Smooth muscle cell (in vitro differentiated cells): ENCODE results near the gene NTRK3. TPM values are rescaled to one million over a fixed set of nuclear protein-coding genes. Genes with fewer than 3 reads are reported as not detected.

Experiments used
- DNase-seq: peaks from one replicate; lab custom pipeline; 2025; ENCODE audit not compliant: unreplicated experiment; lab: John Stamatoyannopoulos, UW
- H2AFZ ChIP-seq: fragments of 200-600 bp; sonication (generic); 2 replicates; pipeline ENCODE4 v1.6.0; 2016; ENCODE audit warnings: antibody characterized with exemption, low read depth, mild to moderate bottlenecking
- H3F3A ChIP-seq: fragments of 200-600 bp; sonication (generic); 2 replicates; pipeline ENCODE4 v1.6.0; 2017; ENCODE audit warnings: antibody characterized with exemption, low read depth
- H3K27ac ChIP-seq: fragments of 200-600 bp; sonication (generic); 2 replicates; pipeline ENCODE4 v1.5.1; 2016; ENCODE audit warnings: low read depth, mild to moderate bottlenecking
- H3K27me3 ChIP-seq: fragments of 200-600 bp; sonication (generic); 2 replicates; pipeline ENCODE4 v1.6.1; 2016; ENCODE audit warnings: low read depth, mild to moderate bottlenecking
- H3K36me3 ChIP-seq: fragments of 200-600 bp; sonication (generic); 2 replicates; pipeline ENCODE4 v1.5.1; 2016; ENCODE audit warnings: low read depth
- H3K4me1 ChIP-seq: fragments of 200-600 bp; sonication (generic); 2 replicates; pipeline ENCODE4 v1.5.1; 2016; ENCODE audit warnings: low read depth
- H3K4me2 ChIP-seq: fragments of 200-600 bp; sonication (generic); 2 replicates; pipeline ENCODE4 v1.6.0; 2016; ENCODE audit warnings: mild to moderate bottlenecking
- H3K4me3 ChIP-seq: fragments of 200-600 bp; sonication (generic); 2 replicates; pipeline ENCODE4 v1.5.1; 2016; ENCODE audit warnings: mild to moderate bottlenecking
- H3K79me2 ChIP-seq: fragments of 200-600 bp; sonication (generic); 2 replicates; pipeline ENCODE4 v1.6.0; 2016; ENCODE audit warnings: low read depth, mild to moderate bottlenecking
- H3K9ac ChIP-seq: fragments of 200-600 bp; sonication (generic); 2 replicates; pipeline ENCODE4 v1.6.0; 2016; ENCODE audit warnings: low read depth
- H3K9me3 ChIP-seq: fragments of 200-600 bp; sonication (generic); replicated peaks from 2 replicates; pipeline ENCODE4 v1.5.1; 2016; ENCODE audit warnings: low read depth
- H4K20me1 ChIP-seq: fragments of 200-600 bp; sonication (generic); 2 replicates; pipeline ENCODE4 v1.6.0; 2016; ENCODE audit warnings: low read depth
- WGBS: methylation state at CpG from one replicate; pipeline ENCODE4 v1.1.7; 2016; ENCODE audit warnings: low lambda C conversion rate; 5-methylcytosine and 5-hydroxymethylcytosine counted together
- polyA plus RNA-seq: library from polyadenylated mRNA; unstranded; fragments of >200 nt; fragmentation: Nextera tagmentation; extraction: Ambion mirVana; gene quantifications from 2 replicates; pipeline ENCODE4 v1.2.1, GENCODE V29; 2016
- total RNA-seq: library from RNA; depleted of rRNA; stranded (reverse); fragments of >200 nt; gene quantifications from 2 replicates; pipeline ENCODE4 v1.2.3, GENCODE V29; 2014
- TF ChIP-seq, protein P1 (sequence below): fragments of 200-600 bp; sonication (generic); IDR thresholded peaks from 2 replicates; pipeline ENCODE4 v1.5.1; 2017; ENCODE audit warnings: borderline replicate concordance, mild to moderate bottlenecking, antibody characterized with exemption; ENCODE audit not compliant: insufficient read depth, poor library complexity, severe bottlenecking

Gene NTRK3
- total and polyA plus RNA-seq, 2 experiments from 2014 or later = 3.3 to 3.5 TPM

GRCh38 chr15:88181613-88182012 lies 74.9 kb downstream of the NTRK3 start:
- no peaks in the 10 kb centered on the region for H4K20me1 ChIP-seq
- no peaks in the 10 kb centered on the region for H3K79me2 ChIP-seq
- TF ChIP-seq, protein P1, sequence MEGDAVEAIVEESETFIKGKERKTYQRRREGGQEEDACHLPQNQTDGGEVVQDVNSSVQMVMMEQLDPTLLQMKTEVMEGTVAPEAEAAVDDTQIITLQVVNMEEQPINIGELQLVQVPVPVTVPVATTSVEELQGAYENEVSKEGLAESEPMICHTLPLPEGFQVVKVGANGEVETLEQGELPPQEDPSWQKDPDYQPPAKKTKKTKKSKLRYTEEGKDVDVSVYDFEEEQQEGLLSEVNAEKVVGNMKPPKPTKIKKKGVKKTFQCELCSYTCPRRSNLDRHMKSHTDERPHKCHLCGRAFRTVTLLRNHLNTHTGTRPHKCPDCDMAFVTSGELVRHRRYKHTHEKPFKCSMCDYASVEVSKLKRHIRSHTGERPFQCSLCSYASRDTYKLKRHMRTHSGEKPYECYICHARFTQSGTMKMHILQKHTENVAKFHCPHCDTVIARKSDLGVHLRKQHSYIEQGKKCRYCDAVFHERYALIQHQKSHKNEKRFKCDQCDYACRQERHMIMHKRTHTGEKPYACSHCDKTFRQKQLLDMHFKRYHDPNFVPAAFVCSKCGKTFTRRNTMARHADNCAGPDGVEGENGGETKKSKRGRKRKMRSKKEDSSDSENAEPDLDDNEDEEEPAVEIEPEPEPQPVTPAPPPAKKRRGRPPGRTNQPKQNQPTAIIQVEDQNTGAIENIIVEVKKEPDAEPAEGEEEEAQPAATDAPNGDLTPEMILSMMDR = no peak
- no peaks in the 10 kb centered on the region for H3K9me3 ChIP-seq
- no peak overlapping the region for H3K9ac ChIP-seq
- no peak for DNase-seq
- H2AFZ ChIP-seq = no peak overlapping the region
- H3F3A ChIP-seq = no peaks in the 10 kb centered on the region
- H3K4me3 ChIP-seq = no peak overlapping the region
- H3K27me3 ChIP-seq = no peaks in the 10 kb centered on the region
- H3K4me2 ChIP-seq = no peak overlapping the region
- no peaks in the 10 kb centered on the region for H3K36me3 ChIP-seq
- H3K27ac ChIP-seq = no peak overlapping the region
- WGBS = 82% methylated on average over 6 of the region's 6 CpGs
- no peaks in the 10 kb centered on the region for H3K4me1 ChIP-seq

- no peaks in the 10 kb centered on the region for H3K4me1 ChIP-seq
- no peaks in the 10 kb centered on the region for H3K9me3 ChIP-seq
- no peak overlapping the region for H2AFZ ChIP-seq
- no peak overlapping the region for H3K4me2 ChIP-seq
- DNase-seq = no peak
- H3K9ac ChIP-seq = no peak overlapping the region
- H3K36me3 ChIP-seq = no peaks in the 10 kb centered on the region
- TF ChIP-seq, protein P1 = no peak
- no peaks in the 10 kb centered on the region for H3F3A ChIP-seq
- H4K20me1 ChIP-seq = no peaks in the 10 kb centered on the region
- no peak overlapping the region for H3K27ac ChIP-seq
- 95% methylated on average over 3 of the region's 3 CpGs for WGBS
- H3K27me3 ChIP-seq = no peaks in the 10 kb centered on the region
- no peak overlapping the region for H3K4me3 ChIP-seq
- no peaks in the 10 kb centered on the region for H3K79me2 ChIP-seq
These were observed 77.0 kb downstream of the NTRK3 start for GRCh38 chr15:88179562-88179961.

DNA sequence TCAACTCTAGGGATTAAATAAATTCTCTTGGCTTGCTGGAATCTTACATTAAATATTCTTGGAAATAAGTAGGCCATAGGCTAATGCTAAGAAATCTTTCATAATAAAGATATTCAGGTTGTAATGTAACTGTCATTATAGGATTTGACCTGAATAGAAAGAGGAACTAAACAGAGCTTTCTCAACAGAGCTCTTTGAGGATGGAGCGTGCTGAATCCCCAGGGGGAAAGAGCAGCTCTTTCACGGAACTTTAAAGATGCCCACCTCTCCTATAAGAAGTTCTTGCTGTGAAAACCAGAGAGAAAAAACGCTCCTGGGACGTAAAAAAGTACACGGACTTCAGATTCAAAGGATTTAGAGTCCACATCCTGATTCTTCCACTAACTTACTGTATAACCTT lies 77.9 kb downstream of the NTRK3 start:
- H3K27ac ChIP-seq = no peak overlapping the region
- H3K4me2 ChIP-seq = no peak overlapping the region
- DNase-seq = no peak
- no peaks in the 10 kb centered on the region for H3K9me3 ChIP-seq
- no peak overlapping the region for H2AFZ ChIP-seq
- no peak overlapping the region for H3K9ac ChIP-seq
- H3K4me1 ChIP-seq = no peaks in the 10 kb centered on the region
- H3K4me3 ChIP-seq = no peak overlapping the region
- 79% methylated on average over 5 of the region's 5 CpGs for WGBS
- TF ChIP-seq, protein P1 = no peak
- H3K27me3 ChIP-seq = no peaks in the 10 kb centered on the region
- H3K79me2 ChIP-seq = no peaks in the 10 kb centered on the region
- H3F3A ChIP-seq = no peaks in the 10 kb centered on the region
- H4K20me1 ChIP-seq = no peaks in the 10 kb centered on the region
- no peaks in the 10 kb centered on the region for H3K36me3 ChIP-seq

- H3K4me1 ChIP-seq = no peaks in the 10 kb centered on the region
- TF ChIP-seq, protein P1 = no peak
- H3K9me3 ChIP-seq = no peaks in the 10 kb centered on the region
- no peak overlapping the region for H2AFZ ChIP-seq
- no peak overlapping the region for H3K9ac ChIP-seq
- no peak for DNase-seq
- 96% methylated on average over 1 of the region's 1 CpG for WGBS
- no peak overlapping the region for H3K4me3 ChIP-seq
- H3K36me3 ChIP-seq = no peaks in the 10 kb centered on the region
- H3K27ac ChIP-seq = no peak overlapping the region
- no peaks in the 10 kb centered on the region for H3K79me2 ChIP-seq
- H3K27me3 ChIP-seq = no peaks in the 10 kb centered on the region
- H3K4me2 ChIP-seq = no peak overlapping the region
- no peaks in the 10 kb centered on the region for H4K20me1 ChIP-seq
- H3F3A ChIP-seq = no peaks in the 10 kb centered on the region
These were observed 79.1 kb downstream of the NTRK3 start for GRCh38 chr15:88177451-88177850.
